Testis (tissue), 3 donors: ENCODE measurements around the gene NRBF2. TPM values are rescaled to one million over a fixed set of nuclear protein-coding genes. Genes with fewer than 3 reads are reported as not detected.

ENCODE experiments used
- DNase-seq: peaks from one replicate; pipeline ENCODE4 v3.0.0-alpha.2; 2019
- H3K27ac ChIP-seq, 2 donors: fragments of 200-600 bp; sonication (generic); one replicate each; pipeline ENCODE4 v1.5.1; 2019
- H3K27me3 ChIP-seq: fragments of 200-600 bp; sonication (generic); one replicate; pipeline ENCODE4 v1.5.1; 2019
- H3K36me3 ChIP-seq: fragments of 200-600 bp; sonication (generic); one replicate; pipeline ENCODE4 v1.5.1; 2017; ENCODE audit warnings: low read depth; ENCODE audit errors: missing control alignments
- H3K4me1 ChIP-seq: fragments of 200-600 bp; sonication (generic); one replicate; pipeline ENCODE4 v1.5.1; 2019
- H3K4me3 ChIP-seq, 2 donors: fragments of 200-600 bp; sonication (generic); one replicate each; pipeline ENCODE4 v1.5.1; 2017 to 2019
- H3K9me3 ChIP-seq: fragments of 200-600 bp; sonication (generic); one replicate; pipeline ENCODE4 v1.5.1; 2017
- CTCF ChIP-seq, 3 experiments: fragments of 450-650 bp in 2 of 3; fragments of 200-600 bp in 1 of 3; sonication (generic) in 1 of 3; IDR thresholded peaks; one replicate each; pipeline ENCODE4 v1.5.1; 2016 to 2019; ENCODE audit warnings: antibody characterized with exemption in 3 of 3, mild to moderate bottlenecking in 2 of 3, moderate library complexity in 1 of 3
- POLR2A ChIP-seq: fragments of 450-650 bp; IDR thresholded peaks from one replicate; pipeline ENCODE4 v1.6.1; 2017; ENCODE audit warnings: antibody characterized with exemption, mild to moderate bottlenecking, moderate library complexity
- WGBS, 2 donors: methylation state at CpG; one replicate each; pipeline ENCODE4 v1.1.5; 2018; 5-methylcytosine and 5-hydroxymethylcytosine counted together
- intact Hi-C: fragments of 100-400 bp; cut with DNase I; formaldehyde crosslinking; loops from one replicate; pipeline ENCODE4 v1.15.1; 2023; ENCODE audit warnings: low total_unique reads
- polyA plus RNA-seq: library from polyadenylated mRNA; stranded (reverse); fragments of 350-450 nt; fragmentation: Illumina TruSeq; extraction: RNeasy Lipid Tissue Mini Kit (QIAGEN cat#74804); gene quantifications from one replicate; pipeline ENCODE4 v1.2.3, GENCODE V29; 2014; ENCODE audit warnings: low read depth, low replicate concordance; ENCODE audit not compliant: insufficient read depth
- total RNA-seq, 2 donors: library from RNA; depleted of rRNA; stranded (reverse); fragments of >200 nt; gene quantifications; one replicate each; pipeline ENCODE4 v1.2.3, GENCODE V29; 2016

The NRBF2 gene
- total and polyA plus RNA-seq, 3 donors from 2014 or later = 16.9 to 20.0 (median 18.9) TPM

DNA sequence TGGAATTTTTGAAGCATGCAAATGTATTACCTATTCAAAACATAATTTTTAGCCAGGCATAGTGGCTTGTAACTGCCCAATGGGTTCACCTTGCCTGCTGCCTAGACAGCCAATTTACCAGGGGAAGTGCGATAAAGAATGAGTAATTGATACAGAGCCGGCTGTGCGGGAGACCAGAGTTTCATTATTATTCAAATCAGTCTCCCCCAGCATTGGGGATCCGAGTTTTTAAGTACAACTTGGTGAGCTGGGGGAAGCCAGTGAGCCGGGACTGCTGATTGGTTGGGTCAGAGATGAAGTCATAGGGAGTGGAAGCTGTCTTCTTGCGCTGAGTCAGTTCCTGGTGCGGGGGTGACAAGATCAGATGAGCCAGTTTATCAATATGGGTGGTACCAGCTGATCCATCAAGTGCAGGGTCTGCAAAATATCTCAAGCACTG is 29.1 kb upstream of the NRBF2 start:
- TF ChIP-seq CTCF (IDR thresholded peaks at IDR 0.05) (no peak), POLR2A (no peak)
- Histone ChIP-seq H3K27me3 (no peaks in the 10 kb centered on the region), H3K9me3 (no peaks in the 10 kb centered on the region), H3K4me1 (no peaks in the 10 kb centered on the region), H3K36me3 (no peaks in the 10 kb centered on the region), H3K4me3 (no peak overlapping the region), H3K27ac (no peak overlapping the region)
- 76 to 81% methylated on average over 7 of the region's 7 CpGs for WGBS, 2 donors
- no peak for DNase-seq
- intact Hi-C loops = no loop called here

DNA sequence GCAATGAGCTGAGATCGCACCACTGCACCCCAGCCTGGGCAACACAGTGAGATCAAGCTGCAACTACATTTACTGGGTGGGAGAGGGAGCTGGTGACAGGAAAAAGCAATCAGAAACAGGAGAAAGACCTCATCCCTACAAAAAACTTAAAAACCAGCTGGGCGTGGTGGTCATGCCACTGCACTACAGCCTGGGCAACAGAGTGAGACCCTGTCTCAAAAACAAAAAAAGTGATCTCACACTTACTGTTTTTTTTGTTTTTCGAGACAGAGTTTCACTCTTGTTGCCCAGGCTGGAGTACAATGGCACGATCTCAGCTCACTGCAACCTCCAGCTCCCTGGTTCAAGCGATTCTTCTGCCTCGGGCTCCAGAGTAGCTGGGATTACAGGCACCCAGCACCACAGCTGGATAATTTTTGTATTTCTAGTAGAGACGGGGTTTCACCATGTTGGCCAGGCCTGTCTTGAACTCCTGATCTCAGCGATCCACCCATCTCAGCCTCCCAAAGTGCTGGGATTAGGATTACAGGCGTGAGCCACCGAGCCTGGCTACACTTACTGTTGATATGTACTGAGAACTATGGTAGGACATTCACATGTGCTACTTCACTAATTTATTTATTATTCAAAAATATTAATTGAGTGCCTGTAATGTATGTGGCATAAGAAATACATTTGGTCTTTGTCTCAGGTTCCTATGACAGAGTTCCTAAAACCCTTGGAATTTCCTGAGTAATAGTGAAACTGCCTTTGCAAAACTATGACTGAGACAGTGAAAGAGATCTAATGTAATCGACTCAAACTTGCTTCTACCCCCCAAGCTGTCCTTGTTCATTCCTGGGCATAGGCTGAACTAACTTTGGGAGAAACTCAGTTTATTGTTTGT is 27.7 kb upstream of the NRBF2 start:
- no peaks in the 10 kb centered on the region for H3K36me3 ChIP-seq
- no peaks in the 10 kb centered on the region for H3K4me1 ChIP-seq
- no peaks in the 10 kb centered on the region for H3K27me3 ChIP-seq
- DNase-seq = no peak
- H3K9me3 ChIP-seq = no peaks in the 10 kb centered on the region
- WGBS, 2 donors = 86 to 92% methylated on average over 11 of the region's 11 CpGs
- no peak overlapping the region for H3K4me3 ChIP-seq
- intact Hi-C loops = no loop called here
- H3K27ac ChIP-seq = no peak overlapping the region
- TF ChIP-seq POLR2A (no peak), CTCF (IDR thresholded peaks at IDR 0.05) (no peak)

DNA sequence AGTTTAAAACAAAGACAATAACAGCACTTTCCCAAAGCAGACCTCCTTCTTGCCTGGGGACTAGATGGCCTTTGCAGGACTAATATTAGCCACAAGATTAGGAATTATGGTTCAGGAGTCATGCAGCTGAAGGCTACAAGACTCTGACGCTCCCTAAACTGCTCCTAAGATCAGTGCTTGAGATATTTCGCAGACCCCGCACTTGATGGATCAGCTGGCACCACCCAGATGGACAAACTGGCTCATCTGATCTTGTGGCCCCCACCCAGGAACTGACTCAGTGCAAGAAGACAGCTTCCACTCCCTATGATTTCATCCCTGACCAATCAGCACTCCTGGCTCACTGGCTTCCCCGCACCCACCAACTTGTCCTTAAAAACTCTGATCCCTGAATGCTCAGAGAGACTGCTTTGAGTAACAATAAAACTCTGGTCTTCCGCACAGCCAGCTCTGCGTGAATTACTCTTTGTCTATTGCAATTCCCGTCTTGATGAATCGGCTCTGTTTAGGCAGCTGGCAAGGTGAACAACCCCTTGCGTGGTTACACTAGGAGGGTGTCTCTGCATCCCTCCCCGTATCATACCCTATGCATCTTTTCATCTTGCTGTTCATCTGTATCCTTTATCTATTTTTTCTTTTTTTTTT is 26.9 kb upstream of the NRBF2 start:
- intact Hi-C loops = no loop called here
- Histone ChIP-seq H3K27me3 (no peaks in the 10 kb centered on the region), H3K36me3 (no peaks in the 10 kb centered on the region), H3K9me3 (no peaks in the 10 kb centered on the region), H3K4me3 (no peak overlapping the region), H3K4me1 (no peaks in the 10 kb centered on the region), H3K27ac (no peak overlapping the region)
- no peak for DNase-seq
- 79 to 85% methylated on average over 8 to 10 of the region's 10 CpGs for WGBS, 2 donors
- no peak for TF ChIP-seq CTCF (IDR thresholded peaks at IDR 0.05)
- no peak for TF ChIP-seq POLR2A

DNA sequence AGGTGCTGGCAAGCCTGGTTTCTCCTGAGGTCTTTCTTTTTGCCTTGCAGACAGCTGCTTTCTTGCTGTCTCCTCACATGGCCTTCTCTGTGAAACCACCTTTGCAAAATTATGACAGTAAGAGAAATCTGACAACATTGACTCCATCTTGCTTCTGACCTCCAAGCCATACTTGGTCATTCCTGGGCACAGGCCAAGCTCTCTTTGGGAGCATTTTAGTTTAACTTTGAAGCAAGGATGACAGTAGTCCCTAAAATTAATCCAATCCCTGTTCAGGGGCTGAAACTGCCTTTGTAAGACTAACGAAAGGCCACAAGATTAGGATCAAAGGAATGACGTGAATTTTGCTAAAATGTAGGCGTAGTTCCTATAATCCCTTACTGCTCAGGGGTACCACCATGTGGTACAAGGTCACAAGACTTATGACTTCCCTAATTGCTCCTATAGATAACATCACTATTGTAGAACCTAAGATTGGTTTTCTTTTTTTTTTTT is 25.1 kb upstream of the NRBF2 start:
- H3K9me3 ChIP-seq = no peaks in the 10 kb centered on the region
- no peaks in the 10 kb centered on the region for H3K4me1 ChIP-seq
- no peak overlapping the region for H3K4me3 ChIP-seq
- TF ChIP-seq POLR2A (no peak), CTCF (IDR thresholded peaks at IDR 0.05) (no peak)
- H3K27ac ChIP-seq = no peak overlapping the region
- 63% methylated on average over 3 of the region's 3 CpGs for WGBS, 2 donors
- H3K36me3 ChIP-seq = no peaks in the 10 kb centered on the region
- no peak for DNase-seq
- intact Hi-C loops = no loop called here
- no peaks in the 10 kb centered on the region for H3K27me3 ChIP-seq
